GM15510 (cell line): Measurements from ENCODE around the gene CDH3.

Experiments used
- POLR2A ChIP-seq: IDR thresholded peaks from 3 replicates; pipeline ENCODE4 v1.6.1; 2011; ENCODE audit warnings: borderline replicate concordance; ENCODE audit not compliant: insufficient read length; ENCODE audit errors: extremely low read depth

The CDH3 gene

GRCh38 chr16:68707340-68708152 is 62.4 kb downstream of the CDH3 start:
- TF ChIP-seq POLR2A, result no peak

- no peak for TF ChIP-seq POLR2A
Observed at GRCh38 chr16:68710211-68710610, 65.1 kb downstream of the CDH3 start.

- no peak for TF ChIP-seq POLR2A
Observed at GRCh38 chr16:68711421-68712139, 66.5 kb downstream of the CDH3 start.

- no peak for TF ChIP-seq POLR2A
Observed at GRCh38 chr16:68713361-68713760, 68.3 kb downstream of the CDH3 start.

GRCh38 chr16:68715471-68715870 is 70.4 kb downstream of the CDH3 start:
- no peak for TF ChIP-seq POLR2A

- TF ChIP-seq POLR2A, result no peak
Observed at GRCh38 chr16:68717684-68718083, 72.6 kb downstream of the CDH3 start.

- no peak for TF ChIP-seq POLR2A
Observed at GRCh38 chr16:68718590-68718989, 73.5 kb downstream of the CDH3 start.

- no peak for TF ChIP-seq POLR2A
Observed at GRCh38 chr16:68719993-68720489, 74.9 kb downstream of the CDH3 start.

- TF ChIP-seq POLR2A, result no peak
Observed at GRCh38 chr16:68722119-68723024, 77.3 kb downstream of the CDH3 start.

GRCh38 chr16:68724797-68725196 is 79.7 kb downstream of the CDH3 start:
- TF ChIP-seq POLR2A, result no peak

GRCh38 chr16:68728523-68728922 is 83.4 kb downstream of the CDH3 start:
- TF ChIP-seq POLR2A, result no peak

GRCh38 chr16:68731637-68732036 is 86.5 kb downstream of the CDH3 start:
- TF ChIP-seq POLR2A, result no peak

GRCh38 chr16:68732042-68732680 is 87.1 kb downstream of the CDH3 start:
- TF ChIP-seq POLR2A, result no peak

GRCh38 chr16:68732741-68733399 is 87.8 kb downstream of the CDH3 start:
- TF ChIP-seq POLR2A, result no peak
